HG03565 (cell line): Measurements from ENCODE around the gene SUPT3H.

ENCODE experiments used
- ATAC-seq: cut with Tn5 transposase; IDR thresholded peaks from one replicate; pipeline ENCODE4 v1.9.1; 2021; ENCODE audit warnings: mild to moderate bottlenecking, moderate library complexity; ENCODE audit not compliant: unreplicated experiment

SUPT3H gene

DNA sequence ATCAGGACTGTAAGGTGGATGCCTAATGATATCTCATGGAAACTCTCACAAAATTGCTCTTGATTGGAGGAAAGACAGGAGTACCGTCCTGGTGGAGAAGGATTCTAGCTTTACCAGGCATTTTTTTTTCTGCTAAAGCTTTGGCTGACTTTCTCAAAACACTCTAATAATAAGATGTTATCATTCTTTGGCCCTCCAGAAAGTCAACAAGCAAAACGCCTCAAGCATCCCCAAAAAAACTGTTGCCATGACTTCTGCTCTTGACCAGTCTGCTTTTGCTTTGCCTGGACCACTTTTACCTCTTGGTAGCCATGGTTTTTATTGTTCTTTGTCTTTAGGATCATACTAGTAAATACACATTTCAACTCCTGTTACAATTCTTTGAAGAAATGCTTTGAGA is 105.1 kb downstream of the SUPT3H start:
- ATAC-seq, result no peak

- ATAC-seq, result no peak
These were observed 112.5 kb downstream of the SUPT3H start for GRCh38 chr6:45265246-45265645.

- no peak for ATAC-seq
These were observed 117.0 kb downstream of the SUPT3H start for GRCh38 chr6:45260696-45261095.

DNA sequence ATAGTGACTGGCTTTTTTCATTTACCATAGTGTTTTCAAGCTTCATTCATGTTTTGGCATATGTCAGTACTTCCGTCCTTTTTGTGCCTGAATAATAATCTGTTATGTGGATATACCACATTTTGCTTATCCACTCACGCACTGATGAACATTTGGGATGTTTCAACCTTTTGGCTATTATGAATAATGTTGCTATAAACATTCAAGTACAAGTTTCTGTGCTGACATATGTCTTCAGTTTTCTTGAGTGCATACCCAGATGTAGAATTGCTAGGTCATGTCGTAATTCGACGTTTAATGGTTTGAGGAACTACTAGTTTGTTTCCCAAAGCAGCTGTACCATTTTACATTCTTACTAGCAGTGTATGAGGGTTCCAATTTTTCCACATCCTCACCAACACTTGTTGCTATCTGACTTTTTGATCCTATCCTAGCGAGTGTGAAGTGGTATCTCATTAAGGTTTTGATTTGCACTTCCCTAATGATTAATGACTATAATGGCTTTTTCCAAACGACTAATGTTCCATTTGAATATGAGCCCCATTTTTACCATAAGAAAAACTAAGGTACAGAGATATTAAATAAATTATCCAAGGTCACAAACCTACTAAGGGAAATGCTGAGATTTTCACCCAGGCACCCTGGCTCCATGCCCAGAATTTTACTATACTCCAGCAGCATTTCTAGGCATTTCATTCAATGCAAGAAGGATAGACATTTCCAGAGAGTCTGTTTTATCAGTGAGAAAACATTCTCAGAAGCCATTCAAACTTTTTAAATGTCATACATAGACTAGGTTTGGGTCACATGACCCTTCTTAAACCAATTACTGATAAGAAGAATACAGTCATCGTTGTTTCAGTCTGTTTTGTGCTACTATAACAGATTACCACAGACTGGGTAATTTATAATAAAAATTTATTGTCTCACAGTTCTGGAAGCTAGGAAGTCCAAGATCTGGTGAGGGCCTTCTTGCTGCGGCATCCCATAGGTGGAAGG is 120.7 kb downstream of the SUPT3H start:
- ATAC-seq, result no peak

- no peak for ATAC-seq
These were observed 122.3 kb downstream of the SUPT3H start for GRCh38 chr6:45255434-45255833.

GRCh38 chr6:45254253-45254652 is 123.5 kb downstream of the SUPT3H start:
- no peak for ATAC-seq

- ATAC-seq, result no peak
These were observed 124.3 kb downstream of the SUPT3H start for GRCh38 chr6:45253453-45253852.

DNA sequence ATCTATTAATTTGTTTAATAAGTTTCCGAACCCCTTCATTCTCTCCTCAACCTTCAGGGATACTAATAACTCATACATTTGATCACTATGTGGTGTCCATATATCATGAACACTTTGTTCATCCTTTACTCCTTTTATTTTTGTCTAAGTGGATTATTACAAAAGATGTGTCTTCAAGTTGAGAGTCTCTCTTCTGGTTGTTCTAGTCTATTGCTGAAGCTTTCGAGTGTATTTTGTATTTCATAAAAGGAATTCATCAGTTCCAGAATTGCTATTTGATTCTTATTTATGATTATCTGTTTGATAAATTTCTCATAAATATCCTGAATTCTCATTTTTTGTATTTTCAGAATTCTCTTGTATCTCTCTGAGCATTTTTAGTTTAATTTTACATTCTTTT is 146.1 kb downstream of the SUPT3H start:
- ATAC-seq, result no peak

- no peak for ATAC-seq
These were observed 148.3 kb downstream of the SUPT3H start for GRCh38 chr6:45229416-45229815.

GRCh38 chr6:45226081-45226480 is 151.7 kb downstream of the SUPT3H start:
- no peak for ATAC-seq

DNA sequence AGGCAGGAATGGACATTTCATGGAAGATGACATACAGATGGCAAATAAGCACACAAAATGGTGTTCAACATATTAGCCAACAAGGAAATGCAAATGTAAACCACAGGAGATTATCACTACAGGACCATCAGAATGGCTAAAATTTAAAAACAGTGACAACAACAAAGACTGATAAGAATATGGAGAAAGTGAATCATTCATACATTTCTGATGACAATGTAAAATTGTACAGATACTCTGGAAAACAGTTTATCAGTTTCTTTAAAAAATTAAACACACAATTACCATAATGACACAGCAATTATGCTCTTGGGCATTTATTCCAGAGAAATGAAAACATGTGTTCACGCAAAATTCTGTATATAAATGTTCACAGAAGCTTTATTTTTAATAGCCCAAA is 155.4 kb downstream of the SUPT3H start:
- ATAC-seq, result no peak

- ATAC-seq, result no peak
These were observed 162.0 kb downstream of the SUPT3H start for GRCh38 chr6:45215759-45216158.

DNA sequence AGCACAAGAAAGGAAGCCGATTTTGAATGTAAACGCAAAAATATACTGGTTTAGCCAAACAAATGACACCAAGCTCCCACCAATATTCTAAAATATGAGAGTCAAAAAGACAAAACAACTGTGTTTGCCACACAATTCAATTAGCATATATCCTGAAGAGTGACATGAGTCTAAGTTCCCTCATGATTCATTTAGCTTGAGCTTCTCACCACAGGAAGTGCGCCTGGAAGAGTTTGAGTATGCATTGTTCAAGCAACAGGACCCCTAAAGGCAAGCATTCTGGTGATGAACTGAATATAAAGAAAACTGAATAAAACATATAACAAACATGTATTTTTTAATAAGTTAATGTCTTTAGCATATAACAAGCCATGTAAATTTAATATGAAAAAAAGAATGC is 164.8 kb downstream of the SUPT3H start:
- no peak for ATAC-seq

GRCh38 chr6:45209762-45210161 is 168.0 kb downstream of the SUPT3H start:
- ATAC-seq, result no peak

GRCh38 chr6:45206793-45207492 is 170.8 kb downstream of the SUPT3H start:
- ATAC-seq, result no peak

- no peak for ATAC-seq
These were observed 176.2 kb downstream of the SUPT3H start for GRCh38 chr6:45201484-45201883.

DNA sequence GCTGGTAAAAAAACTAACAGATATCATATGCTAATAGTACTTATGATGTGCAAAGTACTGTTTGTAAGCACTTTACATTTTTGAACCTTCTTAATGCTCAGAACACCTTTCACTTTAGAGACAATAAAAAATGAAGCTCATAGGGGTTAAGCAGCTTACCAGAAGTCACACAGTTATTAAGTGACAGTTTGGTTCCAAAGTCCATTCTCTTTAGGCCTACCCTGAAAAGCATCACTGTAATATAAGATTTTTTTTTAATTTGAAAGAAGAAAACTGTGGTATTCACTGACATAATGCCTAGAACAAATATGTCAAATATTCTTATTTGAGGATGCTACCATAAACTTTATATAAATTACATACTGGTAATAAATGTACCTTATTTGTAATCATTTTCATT is 177.2 kb downstream of the SUPT3H start:
- no peak for ATAC-seq

DNA sequence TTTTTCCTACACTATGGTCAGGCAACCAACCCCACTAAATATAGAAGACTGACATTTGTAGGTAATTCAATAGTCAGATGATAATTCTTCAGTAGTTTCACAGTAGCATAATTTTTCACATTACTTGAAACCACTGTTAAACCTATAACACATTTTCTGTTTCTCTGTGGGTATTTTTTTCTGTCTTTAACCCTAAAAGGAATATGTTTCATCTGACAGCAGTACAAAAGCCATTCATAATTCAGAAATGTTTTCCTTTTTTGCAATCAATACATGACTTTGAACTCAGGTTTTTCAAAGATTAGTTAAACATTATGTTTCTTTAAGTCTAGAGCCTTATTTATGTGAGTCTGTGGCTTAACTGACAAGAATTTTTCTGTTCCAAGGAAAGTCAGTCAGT is 178.2 kb downstream of the SUPT3H start:
- no peak for ATAC-seq

DNA sequence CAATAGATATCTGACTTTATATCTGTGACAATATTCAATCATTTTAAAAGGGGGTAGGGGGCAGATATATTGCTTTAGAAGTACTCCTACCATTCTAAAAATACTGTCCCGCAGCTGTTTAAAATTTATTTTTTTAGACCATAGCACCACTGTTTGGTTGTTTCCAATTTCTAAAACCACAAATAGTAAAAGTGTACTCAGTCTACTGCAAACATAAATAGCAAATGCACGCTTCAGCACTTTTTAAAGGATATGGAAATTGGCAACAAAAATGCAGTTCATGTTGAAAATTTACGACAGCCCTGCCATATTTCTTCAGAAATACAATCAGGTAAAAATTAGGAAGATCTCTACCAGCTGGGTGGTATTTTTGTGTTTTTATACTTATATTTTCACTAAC is 181.6 kb downstream of the SUPT3H start:
- no peak for ATAC-seq

DNA sequence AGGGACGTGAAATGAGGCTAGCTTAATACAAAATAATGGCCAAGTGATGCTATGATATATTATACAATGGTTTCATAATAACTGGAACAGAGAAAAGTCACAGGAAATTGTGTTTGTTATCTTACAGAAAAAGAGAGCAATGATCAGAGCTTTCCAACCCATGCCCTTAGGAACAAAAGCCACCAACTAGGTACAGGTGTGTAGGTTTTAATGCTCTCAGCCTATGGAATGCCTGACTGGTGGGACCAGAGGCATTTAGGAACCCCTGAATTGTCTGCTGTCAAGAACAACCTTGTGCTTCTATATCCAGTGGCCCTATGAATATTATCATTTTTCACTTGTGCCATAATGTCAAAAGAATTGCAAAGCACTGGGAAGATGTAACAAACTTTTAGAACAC is 182.6 kb downstream of the SUPT3H start:
- ATAC-seq, result no peak

DNA sequence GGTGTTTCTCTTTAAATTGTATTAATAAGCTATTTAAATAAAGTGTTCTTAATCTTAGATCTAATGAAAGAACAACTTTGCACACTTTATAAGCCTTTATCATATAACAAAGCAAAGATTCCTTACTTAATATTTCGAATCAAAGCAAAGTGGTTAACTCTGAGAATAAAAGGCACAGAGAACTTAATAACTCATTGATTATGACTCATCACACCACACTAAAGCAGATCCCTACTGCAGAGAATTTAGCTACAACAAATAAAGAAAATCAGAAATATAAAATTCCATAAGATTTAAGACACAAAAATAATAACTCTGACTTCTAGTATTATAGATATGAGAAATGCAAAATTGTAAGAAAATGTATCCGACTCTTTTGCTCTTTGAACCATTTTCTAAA is 185.2 kb downstream of the SUPT3H start:
- no peak for ATAC-seq

- ATAC-seq, result no peak
These were observed 186.3 kb downstream of the SUPT3H start for GRCh38 chr6:45191414-45191813.
